Stimulated activated CD4-positive, alpha-beta T cell treated with anti-CD3 and anti-CD28 coated beads, Interleukin-4, amount 100 ng/mL, for 24 hours (primary cell): ENCODE results near the gene PDE6A.

Source experiments
- DNase-seq: peaks from one replicate; pipeline ENCODE4 v3.0.0-alpha.2; 2020

Gene PDE6A

DNA sequence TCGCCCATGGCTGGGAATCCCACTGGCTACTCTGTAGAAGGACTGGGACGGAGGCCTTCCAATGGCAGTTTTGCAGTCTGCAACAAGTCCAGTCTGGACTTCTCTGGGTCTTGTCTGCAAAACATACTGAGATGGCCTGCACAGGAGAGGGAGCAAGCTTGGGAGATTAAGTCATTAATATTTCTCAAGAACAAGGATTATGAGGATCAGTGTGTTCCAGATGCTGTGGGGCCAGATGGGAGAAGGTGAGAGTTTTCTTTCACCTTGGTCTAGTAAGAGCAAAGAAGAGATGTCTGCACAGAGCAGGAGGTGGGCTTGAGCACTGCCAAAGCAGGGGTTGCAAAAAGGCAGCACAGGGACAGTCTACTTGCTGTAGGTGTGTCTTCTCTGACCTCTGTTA is at the start of gene PDE6A:
Gene PDE6A (minus strand): TSS at position 128 of the 400 bp plus-strand sequence. CDS start 120 bp downstream, at position 8.
- no peak for DNase-seq

- DNase-seq: no peak
Observed at GRCh38 chr5:149993471-149993870, 48.9 kb upstream of the PDE6A start.

- DNase-seq: peak; percentile 74
Observed at GRCh38 chr5:149990518-149991376, 46.2 kb upstream of the PDE6A start.

DNA sequence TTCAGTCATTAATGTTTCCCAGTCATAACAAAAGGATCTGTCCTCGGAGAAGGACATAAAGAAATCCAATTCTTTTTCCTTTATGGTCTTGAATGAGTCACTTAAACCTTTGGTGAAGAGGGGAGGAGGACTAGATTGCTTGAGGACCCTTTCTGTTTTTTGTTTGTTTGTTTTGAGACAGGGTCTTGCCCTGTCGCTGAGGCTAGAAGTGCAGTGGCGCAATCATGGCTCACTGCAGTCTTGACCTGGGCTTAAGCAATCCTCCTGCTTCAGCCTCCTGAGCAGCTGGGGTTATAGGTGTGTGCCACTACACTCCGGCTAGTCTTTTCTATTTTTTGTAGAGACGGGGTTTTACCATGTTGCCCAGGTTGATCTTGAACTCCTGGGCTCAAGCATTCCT is 43.5 kb upstream of the PDE6A start:
- no peak for DNase-seq

GRCh38 chr5:149982505-149982904 is 37.9 kb upstream of the PDE6A start:
- DNase-seq: no peak

DNA sequence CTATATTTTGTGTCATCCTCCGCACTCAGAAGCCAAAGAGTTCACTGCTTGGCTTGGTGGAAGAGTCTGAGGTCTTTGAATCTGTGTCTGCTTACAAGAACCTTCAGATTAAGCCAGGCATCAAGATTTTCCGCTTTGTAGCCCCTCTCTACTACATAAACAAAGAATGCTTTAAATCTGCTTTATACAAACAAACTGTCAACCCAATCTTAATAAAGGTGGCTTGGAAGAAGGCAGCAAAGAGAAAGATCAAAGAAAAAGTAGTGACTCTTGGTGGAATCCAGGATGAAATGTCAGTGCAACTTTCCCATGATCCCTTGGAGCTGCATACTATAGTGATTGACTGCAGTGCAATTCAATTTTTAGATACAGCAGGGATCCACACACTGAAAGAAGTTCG is 36.6 kb upstream of the PDE6A start:
- DNase-seq: no peak

DNA sequence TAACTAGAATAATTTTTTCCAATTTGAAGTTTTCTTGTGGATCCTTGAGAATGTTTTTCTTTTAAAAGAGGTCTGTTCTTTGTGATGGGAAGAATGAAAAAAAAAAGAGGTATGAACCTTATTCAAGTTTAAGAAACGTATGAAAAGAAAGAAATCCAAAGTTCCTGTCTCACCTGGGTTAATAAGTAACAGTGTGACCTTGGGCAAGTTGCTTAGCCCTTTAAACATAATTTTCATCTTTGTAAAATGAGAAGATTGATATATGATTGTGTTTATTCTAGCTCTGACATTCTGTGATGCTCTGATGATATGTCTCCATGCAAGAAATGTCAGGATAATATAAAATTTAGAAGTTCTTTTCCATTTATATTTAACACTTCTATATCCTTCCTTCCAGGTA is 35.3 kb upstream of the PDE6A start:
- DNase-seq: no peak

- DNase-seq: no peak
Observed at GRCh38 chr5:149975409-149975808, 30.8 kb upstream of the PDE6A start.

DNA sequence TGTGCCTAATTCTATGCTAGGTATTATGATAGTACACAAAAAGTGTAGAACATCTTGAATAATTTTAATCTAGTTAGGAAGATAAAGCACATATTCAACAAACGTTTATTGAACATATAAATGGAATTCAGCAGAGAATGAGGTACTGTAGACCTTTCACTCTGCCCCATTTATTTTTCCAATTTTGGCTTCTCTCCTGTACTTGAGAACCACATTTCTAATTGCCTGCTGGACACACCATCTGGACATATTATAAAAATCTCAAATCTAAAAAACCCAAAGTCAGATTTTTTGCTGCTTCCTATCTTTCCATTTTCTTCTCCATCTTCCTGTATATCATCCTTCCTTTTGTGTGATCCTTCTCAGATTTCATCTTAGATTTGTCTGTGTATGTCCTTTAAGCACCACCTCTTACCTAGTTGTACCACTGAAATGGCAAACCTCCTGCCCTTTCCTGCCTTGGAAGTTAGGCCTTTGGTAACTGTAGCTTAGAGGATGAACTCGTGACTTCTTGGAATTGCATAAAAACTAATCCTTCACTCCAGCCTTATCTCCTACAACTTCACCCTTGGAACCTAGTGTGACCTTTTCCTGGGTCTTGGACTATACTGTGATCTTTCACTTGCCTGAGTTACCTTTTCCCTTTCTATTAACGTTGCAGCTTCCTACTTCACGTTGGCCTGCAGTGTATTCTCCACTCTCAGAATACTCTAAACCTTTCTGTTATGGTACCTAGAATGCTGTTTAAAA is 24.8 kb upstream of the PDE6A start:
- no peak for DNase-seq

- no peak for DNase-seq
Observed at GRCh38 chr5:149966946-149967345, 22.4 kb upstream of the PDE6A start.

DNA sequence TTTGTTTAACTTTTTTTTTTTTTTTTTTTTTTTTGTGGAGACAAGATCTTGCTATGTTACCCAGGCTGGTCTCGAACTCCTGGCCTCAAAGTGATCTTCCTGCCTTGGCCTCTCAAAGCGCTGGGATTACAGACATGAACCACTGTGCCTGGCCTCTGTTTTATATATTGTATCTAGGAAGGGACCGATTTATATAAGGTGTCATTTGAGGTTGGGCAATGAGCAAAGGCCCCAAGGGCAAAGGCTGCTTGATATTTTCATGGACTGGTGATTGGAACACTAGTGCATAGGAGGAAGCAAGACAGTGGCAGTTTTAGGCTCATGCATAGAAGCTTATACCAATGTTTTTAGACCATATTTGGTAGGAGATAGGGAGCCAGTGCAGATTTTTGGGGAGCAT is 19.1 kb upstream of the PDE6A start:
- no peak for DNase-seq

DNA sequence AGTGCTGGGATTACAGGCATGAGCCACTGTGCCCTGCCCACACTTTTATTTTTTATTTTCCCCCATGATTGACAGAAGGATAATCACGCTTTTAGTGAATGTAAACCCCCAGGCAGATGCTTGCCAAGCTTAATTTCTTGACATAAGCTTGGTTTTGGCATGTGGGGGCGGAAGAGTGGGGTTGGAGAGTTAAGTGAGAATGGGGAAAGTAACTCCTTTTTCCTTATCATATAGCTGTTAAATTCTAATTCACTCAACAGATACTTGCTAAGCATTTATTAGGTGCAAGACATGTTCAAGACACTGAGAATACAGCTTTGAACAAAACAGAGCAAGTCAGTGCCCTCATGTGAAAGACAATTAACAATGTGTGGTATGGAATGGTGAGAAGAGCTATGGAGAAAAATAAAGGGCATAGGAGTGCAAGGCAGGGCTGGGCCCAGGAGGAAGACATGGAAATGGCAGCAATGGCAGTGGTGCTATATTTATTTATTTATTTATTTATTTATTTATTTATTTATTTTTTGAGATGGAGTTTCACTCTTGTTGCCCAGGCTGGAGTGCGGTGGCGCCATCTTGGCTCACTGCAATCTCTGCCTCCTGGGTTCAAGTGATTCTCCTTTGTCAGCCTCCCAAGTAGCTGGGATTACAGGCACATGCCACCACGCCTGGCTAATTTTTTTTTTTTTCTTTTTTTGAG is 18.2 kb upstream of the PDE6A start:
- no peak for DNase-seq

DNA sequence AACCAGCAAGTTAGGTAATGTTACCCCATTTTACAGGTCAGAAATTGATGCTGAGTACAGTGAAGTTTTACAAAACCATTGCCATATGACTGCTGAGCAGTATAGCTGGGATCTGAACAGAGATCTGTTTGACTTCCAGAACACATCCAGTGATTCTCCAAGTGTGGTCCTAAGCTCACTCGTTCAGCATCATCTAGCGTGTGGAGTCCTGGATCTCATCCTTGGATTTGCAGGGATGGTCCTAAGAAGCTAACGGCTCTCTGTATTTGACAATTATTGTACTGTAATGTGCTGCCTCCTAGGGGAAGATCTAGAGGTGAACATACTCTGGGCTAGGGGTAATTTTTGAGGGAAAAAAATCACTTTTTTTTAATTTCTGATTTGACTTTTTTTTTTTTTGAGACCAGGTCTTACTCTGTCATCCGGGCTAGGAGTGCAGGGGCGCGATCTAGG is 17.4 kb upstream of the PDE6A start:
- DNase-seq: no peak

DNA sequence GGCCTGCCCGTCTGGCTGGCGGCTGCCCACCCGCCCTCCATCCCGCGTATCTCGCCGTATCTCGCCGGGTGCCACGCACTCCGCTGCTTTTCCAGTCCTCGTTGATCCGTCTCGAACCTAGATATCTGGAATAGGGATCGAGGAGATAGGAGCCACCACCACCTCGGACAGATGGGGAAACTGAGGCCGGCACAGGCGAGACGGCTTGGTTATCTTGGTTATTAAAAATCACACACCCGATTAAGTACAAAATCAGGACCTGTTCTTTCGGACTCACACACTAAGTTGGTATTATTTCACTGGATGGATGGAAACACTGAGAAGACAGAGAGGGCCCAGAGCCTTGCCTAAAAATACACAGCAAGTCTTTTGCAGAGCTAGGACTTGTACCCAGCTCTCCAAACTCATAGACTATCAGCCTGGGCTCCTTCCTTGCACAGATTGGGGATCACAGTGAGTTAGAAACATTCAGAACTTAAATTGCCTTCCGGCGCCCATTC is 16.6 kb upstream of the PDE6A start:
- DNase-seq: no peak

GRCh38 chr5:149960272-149961185 is 15.9 kb upstream of the PDE6A start, which contains the start of gene SLC26A2:
TSS of gene SLC26A2 (plus strand) at chr5:149960758. CDS start at chr5:149977653, 16,895 bp downstream.
- peak; percentile 96 for DNase-seq

DNA sequence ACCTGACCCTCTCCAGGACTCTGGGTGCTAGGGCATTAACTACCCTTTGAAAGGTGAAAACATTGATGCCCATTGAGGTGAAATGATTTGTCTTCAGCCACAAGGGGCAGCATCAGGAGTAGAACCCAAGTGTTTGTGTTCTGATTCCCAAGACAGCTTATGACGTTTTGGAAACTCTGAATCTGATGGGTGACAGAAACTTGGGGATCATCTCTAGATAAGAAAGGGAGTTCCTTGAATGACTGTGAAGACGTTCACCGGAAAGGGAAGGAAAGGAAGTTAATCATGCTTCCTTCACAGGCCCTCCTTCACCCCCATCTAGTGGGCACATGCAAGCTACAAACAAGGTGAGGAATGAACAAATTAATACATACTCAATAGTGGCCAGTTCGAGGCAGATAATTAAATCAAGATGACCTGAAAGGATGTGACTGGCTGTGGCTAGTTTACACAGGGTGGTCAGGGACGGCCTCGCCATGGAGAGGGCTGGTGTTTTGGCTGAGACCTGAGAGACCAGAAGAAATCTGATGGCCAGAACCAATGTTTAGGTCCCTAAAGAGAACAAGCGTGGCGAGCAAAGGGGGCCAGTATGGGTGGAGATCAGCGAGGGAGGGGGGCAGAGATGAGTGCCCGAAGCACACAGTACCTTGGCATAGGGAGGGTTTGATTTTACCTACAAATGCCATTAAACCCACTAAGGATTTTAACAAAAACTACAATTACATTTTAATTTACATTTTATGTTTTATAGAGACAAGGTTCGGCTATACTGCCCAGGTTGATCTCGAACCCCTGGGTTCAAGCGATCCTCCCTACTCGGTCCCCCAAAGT is 15.0 kb upstream of the PDE6A start:
- DNase-seq: peak; percentile 69

DNA sequence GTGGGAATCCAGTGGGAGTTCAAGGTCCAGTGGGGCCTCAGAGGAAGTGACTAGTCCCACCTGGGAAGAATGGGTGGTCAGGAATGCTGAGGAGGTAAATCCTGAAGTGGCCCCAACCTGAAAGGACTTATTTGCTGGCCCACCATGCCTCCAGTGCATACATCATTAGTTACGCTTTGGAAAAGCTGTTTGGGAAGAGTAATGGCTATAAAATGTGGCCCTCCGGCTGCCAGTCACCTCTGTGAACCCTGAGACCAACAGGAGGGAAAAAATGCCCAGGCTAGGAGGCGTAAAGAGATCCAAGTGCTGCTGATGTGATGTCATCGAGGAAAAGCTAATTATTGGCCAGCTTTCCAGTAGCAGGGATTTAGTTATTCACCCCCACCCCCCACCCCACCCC is 13.3 kb upstream of the PDE6A start:
- DNase-seq: no peak

DNA sequence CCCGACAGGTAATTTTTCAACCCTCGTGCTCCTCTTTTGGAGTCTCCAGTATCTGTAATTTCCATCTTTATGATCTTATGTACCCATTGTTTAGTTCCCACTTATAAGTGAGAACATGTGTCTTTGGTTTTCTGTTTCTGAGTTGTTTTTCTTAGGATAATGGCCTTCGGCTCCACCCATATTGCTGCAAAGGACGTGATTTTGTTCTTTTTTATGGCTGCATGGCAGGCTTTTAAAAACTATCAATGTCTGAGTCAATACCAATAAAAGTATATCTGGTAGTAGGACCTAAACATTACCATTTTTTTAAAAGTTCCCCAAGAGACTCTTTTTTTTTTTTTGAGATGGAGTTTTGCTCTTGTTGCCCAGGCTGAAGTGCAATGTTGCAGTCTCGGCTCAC is 12.1 kb upstream of the PDE6A start:
- no peak for DNase-seq

DNA sequence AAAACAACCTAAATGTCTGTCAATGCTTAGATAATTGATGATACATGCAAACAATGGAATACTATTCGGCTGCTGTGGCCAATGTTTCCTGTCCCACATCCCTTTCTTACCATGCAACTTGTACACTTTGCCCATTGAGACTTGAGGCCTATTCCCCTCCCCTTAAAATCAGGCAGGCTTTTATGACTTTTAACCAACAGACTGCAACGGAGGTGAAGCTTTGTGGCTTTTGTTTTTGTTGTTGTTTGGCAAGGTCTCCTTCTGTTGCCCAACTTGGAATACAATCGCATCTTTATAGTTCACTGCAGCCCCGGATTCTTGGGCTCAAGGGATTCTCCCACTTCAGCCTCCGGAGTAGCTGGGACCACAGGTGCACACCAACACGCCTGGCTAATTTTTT is 10.2 kb upstream of the PDE6A start:
- DNase-seq: no peak

DNA sequence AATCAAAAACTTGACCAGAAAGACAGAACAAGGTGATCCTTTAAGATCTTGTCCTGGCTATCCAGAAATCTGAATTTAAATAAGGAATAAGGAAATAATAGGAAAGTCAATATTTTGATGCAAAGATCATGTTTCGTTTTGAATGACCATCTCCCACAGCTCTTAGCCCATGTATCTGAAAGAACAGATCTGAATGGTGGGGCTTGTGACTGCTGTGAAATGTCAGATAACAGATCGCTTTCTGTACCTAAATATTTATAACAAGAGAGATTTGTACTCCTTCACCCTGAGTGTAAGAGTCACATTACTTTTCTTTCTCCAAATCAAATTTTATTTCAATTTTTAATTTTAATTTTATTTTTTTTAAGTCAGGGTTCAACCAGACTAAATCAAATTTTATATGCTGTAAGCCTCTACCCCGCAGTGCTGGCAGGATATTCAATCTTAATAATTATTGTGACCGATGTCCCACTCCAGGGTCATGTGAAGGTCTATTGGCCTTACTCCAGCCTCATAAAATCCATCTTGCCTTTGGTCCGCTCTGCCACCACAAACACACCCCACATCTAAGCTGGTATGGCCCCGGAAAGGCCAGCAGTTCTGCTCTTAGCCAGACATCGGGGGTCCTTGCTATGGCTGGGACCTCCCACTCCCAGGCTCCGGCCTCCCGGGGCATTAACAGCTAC is 9.0 kb upstream of the PDE6A start:
- DNase-seq: no peak
